ENCODE measurements around the gene SYTL4.

The SYTL4 gene

GRCh38 chrX:100654261-100654660 lies 77.7 kb downstream of the SYTL4 start:
- no peak for TF ChIP-seq CTCF (IDR thresholded peaks at IDR 0.05; ENCODE audit: borderline replicate concordance, control extremely low read depth, extremely low read depth, insufficient read depth, missing control alignments)
- DNase-seq (ENCODE audit: low spot score) = no peak
- in situ Hi-C loops (cut with MboI; ENCODE audit: low sequenced_read_pairs, unreplicated experiment) = loop anchor here (25.0 kb wide), 1 partner anchor 142 kb away; no protein-coding TSS in a partner anchor

- DNase-seq (ENCODE audit: low spot score) = no peak
- in situ Hi-C loops (cut with MboI; ENCODE audit: low sequenced_read_pairs, unreplicated experiment) = loop anchor here (25.0 kb wide), 1 partner anchor 140 kb away; no protein-coding TSS in a partner anchor
- no peak for TF ChIP-seq CTCF (IDR thresholded peaks at IDR 0.05; ENCODE audit: borderline replicate concordance, control extremely low read depth, extremely low read depth, insufficient read depth, missing control alignments)
Observed at GRCh38 chrX:100652266-100652665, 79.7 kb downstream of the SYTL4 start.

GRCh38 chrX:100650841-100651240 lies 81.1 kb downstream of the SYTL4 start:
- TF ChIP-seq CTCF (IDR thresholded peaks at IDR 0.05; ENCODE audit: borderline replicate concordance, control extremely low read depth, extremely low read depth, insufficient read depth, missing control alignments) = no peak
- in situ Hi-C loops (cut with MboI; ENCODE audit: low sequenced_read_pairs, unreplicated experiment) = loop anchor here (25.0 kb wide), 1 partner anchor 139 kb away; no protein-coding TSS in a partner anchor
- DNase-seq (ENCODE audit: low spot score) = no peak

GRCh38 chrX:100649550-100650356 lies 82.2 kb downstream of the SYTL4 start:
- DNase-seq (ENCODE audit: low spot score) = no peak
- in situ Hi-C loops (cut with MboI; ENCODE audit: low sequenced_read_pairs, unreplicated experiment) = loop anchor here (25.0 kb wide), 1 partner anchor 137 kb away; no protein-coding TSS in a partner anchor

GRCh38 chrX:100648458-100649417 lies 83.2 kb downstream of the SYTL4 start:
- no peak for TF ChIP-seq CTCF (IDR thresholded peaks at IDR 0.05; ENCODE audit: borderline replicate concordance, control extremely low read depth, extremely low read depth, insufficient read depth, missing control alignments)
- in situ Hi-C loops (cut with MboI; ENCODE audit: low sequenced_read_pairs, unreplicated experiment) = no loop called here
- no peak for DNase-seq (ENCODE audit: low spot score)

More at GRCh38 chrX:100649550-100650356, 82.2 kb downstream of the SYTL4 start:
- no peak for TF ChIP-seq CTCF (IDR thresholded peaks at IDR 0.05; ENCODE audit: borderline replicate concordance, control extremely low read depth, extremely low read depth, insufficient read depth, missing control alignments)

- no peak for DNase-seq (ENCODE audit: low spot score)
- in situ Hi-C loops (cut with MboI; ENCODE audit: low sequenced_read_pairs, unreplicated experiment) = no loop called here
- TF ChIP-seq CTCF (IDR thresholded peaks at IDR 0.05; ENCODE audit: borderline replicate concordance, control extremely low read depth, extremely low read depth, insufficient read depth, missing control alignments) = no peak
Observed at GRCh38 chrX:100647739-100648138, 84.2 kb downstream of the SYTL4 start.
